ENCODE results near the gene INPP5D.

INPP5D gene

DNA sequence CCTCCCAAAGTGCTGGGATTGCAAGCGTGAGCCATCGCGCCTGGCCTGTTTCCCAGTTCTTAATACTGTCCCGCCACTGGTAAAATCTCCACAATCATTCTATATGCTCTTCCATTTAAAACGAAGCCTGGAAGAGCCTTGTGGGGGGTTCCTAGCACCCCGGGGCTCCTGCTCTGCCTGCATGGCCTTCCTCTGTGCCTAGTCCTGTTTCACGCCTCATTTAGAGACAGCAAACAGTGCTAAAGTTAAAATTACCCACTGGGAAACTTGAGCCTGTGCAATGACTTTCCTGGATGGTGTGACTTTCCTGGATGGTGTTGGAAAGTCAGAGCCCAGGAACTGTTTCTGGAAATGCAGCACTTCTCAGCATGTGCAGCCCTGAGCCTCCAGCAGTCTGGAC, 55.0 kb downstream of the INPP5D start:
- no peak for DNase-seq (ENCODE audit: low read depth in 2 of 2)

DNA sequence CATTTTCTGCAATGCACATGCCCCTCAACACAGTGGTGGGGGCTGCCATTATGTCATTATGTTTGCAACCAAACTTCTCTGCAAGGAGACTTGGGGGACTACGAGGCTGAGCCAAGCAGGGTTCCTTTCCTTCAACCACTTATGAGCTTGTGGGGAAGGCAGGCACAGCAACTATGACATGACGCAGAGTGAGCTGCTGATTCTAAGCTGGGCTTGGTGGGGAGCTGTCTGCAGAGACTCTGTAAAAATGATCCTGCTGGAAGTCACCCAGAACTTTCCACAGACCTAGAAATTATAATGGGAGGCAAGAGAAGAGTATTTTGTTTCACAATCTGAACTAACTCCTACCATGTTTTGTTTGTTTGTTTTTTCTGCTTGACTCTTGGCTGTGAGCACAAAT, 55.6 kb downstream of the INPP5D start:
- TF ChIP-seq, protein P1, sequence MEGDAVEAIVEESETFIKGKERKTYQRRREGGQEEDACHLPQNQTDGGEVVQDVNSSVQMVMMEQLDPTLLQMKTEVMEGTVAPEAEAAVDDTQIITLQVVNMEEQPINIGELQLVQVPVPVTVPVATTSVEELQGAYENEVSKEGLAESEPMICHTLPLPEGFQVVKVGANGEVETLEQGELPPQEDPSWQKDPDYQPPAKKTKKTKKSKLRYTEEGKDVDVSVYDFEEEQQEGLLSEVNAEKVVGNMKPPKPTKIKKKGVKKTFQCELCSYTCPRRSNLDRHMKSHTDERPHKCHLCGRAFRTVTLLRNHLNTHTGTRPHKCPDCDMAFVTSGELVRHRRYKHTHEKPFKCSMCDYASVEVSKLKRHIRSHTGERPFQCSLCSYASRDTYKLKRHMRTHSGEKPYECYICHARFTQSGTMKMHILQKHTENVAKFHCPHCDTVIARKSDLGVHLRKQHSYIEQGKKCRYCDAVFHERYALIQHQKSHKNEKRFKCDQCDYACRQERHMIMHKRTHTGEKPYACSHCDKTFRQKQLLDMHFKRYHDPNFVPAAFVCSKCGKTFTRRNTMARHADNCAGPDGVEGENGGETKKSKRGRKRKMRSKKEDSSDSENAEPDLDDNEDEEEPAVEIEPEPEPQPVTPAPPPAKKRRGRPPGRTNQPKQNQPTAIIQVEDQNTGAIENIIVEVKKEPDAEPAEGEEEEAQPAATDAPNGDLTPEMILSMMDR (IDR thresholded peaks at IDR 0.05; ENCODE audit: low read depth, low read length): no peak
- peak in 1 of 2 donors; percentile 16 for DNase-seq (ENCODE audit: low read depth in 2 of 2)
- H3K4me3 ChIP-seq (replicated peaks in 1 of 2; ENCODE audit: low read depth in 2 of 2, low read length in 2 of 2): no peak overlapping the region

More for the DNA sequence above, 55.0 kb downstream of the INPP5D start:
- TF ChIP-seq, protein P1 (IDR thresholded peaks at IDR 0.05; ENCODE audit: low read depth, low read length): no peak
- H3K4me3 ChIP-seq (replicated peaks in 1 of 2; ENCODE audit: low read depth in 2 of 2, low read length in 2 of 2): no peak overlapping the region

DNA sequence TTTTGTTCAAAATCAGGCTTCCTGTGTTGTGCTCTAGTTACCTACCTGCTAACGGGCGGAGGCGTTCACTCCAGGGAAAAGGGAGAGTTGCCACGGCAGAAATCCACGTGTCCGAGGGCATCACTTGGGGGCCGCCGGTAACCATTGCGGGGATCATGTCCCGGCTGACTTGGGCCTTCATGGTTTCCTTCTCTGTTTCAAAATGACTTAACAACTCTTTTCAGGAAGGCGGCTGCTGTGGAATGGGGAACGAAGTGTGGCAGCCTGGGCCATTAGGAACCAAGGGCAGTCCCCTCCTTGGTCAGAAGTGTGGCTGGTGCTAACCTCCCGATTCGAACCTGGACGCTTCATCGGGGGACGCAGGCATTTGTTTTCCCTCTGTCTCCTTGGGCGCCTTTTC, 56.8 kb downstream of the INPP5D start:
- H3K4me3 ChIP-seq (replicated peaks in 1 of 2; ENCODE audit: low read depth in 2 of 2, low read length in 2 of 2): no peak overlapping the region
- no peak for DNase-seq (ENCODE audit: low read depth in 2 of 2)
- TF ChIP-seq, protein P1 (IDR thresholded peaks at IDR 0.05; ENCODE audit: low read depth, low read length): no peak

DNA sequence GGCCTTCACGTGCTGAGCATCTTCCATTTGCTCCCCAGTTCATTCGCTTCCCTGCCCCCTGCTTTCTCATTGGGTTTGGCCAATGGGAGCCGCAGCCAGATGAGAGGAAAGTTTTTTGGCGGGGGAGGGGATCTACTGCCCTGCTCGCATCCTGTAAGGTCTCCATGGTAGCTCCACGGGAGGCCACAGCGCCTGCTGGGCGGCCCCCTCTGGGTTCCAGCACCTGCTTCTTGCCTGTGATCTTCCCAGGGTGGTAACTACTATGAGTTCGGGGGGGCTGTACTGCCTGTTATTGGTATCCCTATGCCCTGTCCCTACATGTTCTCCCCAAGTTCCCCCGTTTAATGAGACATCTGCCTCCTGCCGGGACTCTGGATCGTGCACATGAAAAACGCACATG, 57.2 kb downstream of the INPP5D start:
- no peak overlapping the region for H3K4me3 ChIP-seq (replicated peaks in 1 of 2; ENCODE audit: low read depth in 2 of 2, low read length in 2 of 2)
- DNase-seq (ENCODE audit: low read depth in 2 of 2): no peak
- TF ChIP-seq, protein P1 (IDR thresholded peaks at IDR 0.05; ENCODE audit: low read depth, low read length): no peak

DNA sequence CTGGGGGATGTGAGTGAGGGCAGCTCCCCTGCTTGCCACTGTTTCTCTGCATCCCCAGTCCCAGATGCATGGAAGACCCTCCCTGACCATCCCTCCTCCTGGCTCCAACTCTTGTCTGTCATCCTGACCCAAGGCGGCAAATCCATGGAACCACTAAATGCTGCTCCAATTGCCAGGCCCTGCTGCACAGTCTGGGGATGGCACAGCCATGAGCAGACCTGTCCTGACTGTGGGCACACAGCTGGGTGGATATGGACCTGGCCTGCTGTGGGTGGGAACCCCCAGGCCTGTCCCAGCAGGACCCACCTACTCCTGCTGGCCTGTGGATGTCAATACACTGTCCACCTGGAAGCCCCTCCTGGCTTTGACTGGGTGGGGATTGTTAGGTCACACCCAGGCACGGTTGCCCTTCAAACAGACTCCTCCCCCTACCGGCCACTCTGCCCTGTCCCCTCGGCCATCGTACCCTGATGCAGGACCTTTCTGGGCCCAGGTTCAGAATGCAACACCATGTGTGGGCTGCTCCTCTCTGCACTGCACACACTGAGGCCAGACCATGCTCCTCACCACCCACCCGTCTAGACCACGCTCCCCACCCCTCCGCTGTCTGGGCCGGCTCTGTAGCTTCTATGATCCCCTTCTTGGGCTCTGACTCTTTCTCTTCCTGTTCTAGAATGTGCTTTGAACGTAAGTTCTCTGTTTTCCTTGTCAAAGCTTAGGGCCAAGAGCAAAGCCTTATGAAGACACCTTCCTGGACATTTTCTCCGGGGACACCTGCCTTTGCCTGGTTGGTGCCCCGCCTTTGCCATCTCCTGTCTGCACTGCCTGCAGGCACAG, 57.9 kb downstream of the INPP5D start:
- DNase-seq (ENCODE audit: low read depth in 2 of 2): no peak

DNA sequence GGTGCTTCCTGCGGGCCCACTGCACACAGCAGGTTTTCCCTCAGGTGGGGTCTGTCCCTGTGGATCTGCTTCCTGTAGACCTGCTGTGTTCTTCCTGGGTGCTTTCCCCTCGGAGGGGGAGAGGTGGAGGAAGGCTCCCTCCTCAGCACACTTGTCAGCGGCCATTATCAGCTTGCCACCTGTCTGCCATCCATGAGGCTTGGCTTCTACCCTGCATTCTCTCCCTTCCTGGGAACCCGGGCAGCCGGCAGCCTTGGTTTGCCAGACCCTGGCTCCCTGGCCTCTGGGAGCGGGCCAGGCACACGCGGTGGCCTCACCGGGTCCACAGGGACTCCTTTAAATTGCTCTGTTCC, 58.5 kb downstream of the INPP5D start:
- TF ChIP-seq, protein P1 (IDR thresholded peaks at IDR 0.05; ENCODE audit: low read depth, low read length): no peak
- DNase-seq (ENCODE audit: low read depth in 2 of 2): no peak
- H3K4me3 ChIP-seq (replicated peaks in 1 of 2; ENCODE audit: low read depth in 2 of 2, low read length in 2 of 2): no peak overlapping the region

More for the DNA sequence above, 57.9 kb downstream of the INPP5D start:
- H3K4me3 ChIP-seq (replicated peaks in 1 of 2; ENCODE audit: low read depth in 2 of 2, low read length in 2 of 2): no peak overlapping the region
- TF ChIP-seq, protein P1 (IDR thresholded peaks at IDR 0.05; ENCODE audit: low read depth, low read length): no peak
